Glutamatergic neuron (in vitro differentiated cells): ENCODE measurements around the gene ATAT1. TPM values are rescaled to one million over a fixed set of nuclear protein-coding genes. Genes with fewer than 3 reads are reported as not detected.

ENCODE experiments used
- DNase-seq: peaks from one replicate; pipeline ENCODE4 v3.0.0; 2022
- H3K27ac Mint-ChIP-seq: one replicate; pipeline ENCODE4 v1.8.0; 2020; ENCODE audit warnings: mild to moderate bottlenecking, mixed read lengths, inconsistent platforms; ENCODE audit not compliant: unreplicated experiment
- H3K27me3 Mint-ChIP-seq: one replicate; pipeline ENCODE4 v1.8.0; 2020; ENCODE audit warnings: mild to moderate bottlenecking, moderate library complexity, mixed read lengths, inconsistent platforms; ENCODE audit not compliant: unreplicated experiment
- H3K36me3 Mint-ChIP-seq: one replicate; pipeline ENCODE4 v1.8.0; 2020; ENCODE audit warnings: mild to moderate bottlenecking, mixed read lengths, inconsistent platforms; ENCODE audit not compliant: unreplicated experiment
- H3K4me1 Mint-ChIP-seq: one replicate; pipeline ENCODE4 v1.8.0; 2020; ENCODE audit warnings: mild to moderate bottlenecking, low read depth, mixed read lengths, inconsistent platforms; ENCODE audit not compliant: unreplicated experiment
- H3K4me3 Mint-ChIP-seq: one replicate; pipeline ENCODE4 v1.8.0; 2020; ENCODE audit warnings: mild to moderate bottlenecking, mixed read lengths, inconsistent platforms; ENCODE audit not compliant: unreplicated experiment
- H3K9me3 Mint-ChIP-seq: one replicate; pipeline ENCODE4 v1.8.0; 2020; ENCODE audit warnings: mild to moderate bottlenecking, moderate library complexity, mixed read lengths, inconsistent platforms; ENCODE audit not compliant: unreplicated experiment
- CTCF ChIP-seq: fragments of 200-600 bp; sonication (generic); IDR thresholded peaks from one replicate; pipeline ENCODE4 v1.5.0; 2021; ENCODE audit not compliant: partially characterized antibody, unreplicated experiment
- long read RNA-seq: library from polyadenylated mRNA; unstranded; transcript quantifications from one replicate; pipeline ENCODE4 v2.0.0, GENCODE V29; 2020; ENCODE audit not compliant: unreplicated experiment
- total RNA-seq: library from RNA; stranded (reverse); fragmentation: NEBNext Ultra II Directional; extraction: Animal tissue kit (Norgen Biotek cat#: 25700); gene quantifications from one replicate; pipeline ENCODE4 v1.2.1, GENCODE V29; 2021; ENCODE audit not compliant: unreplicated experiment

The ATAT1 gene
- 131 TPM for total RNA-seq
- long read RNA-seq, transcript ATAT1-206 (13 exons, 1,476 nt): minor isoform, 8 of 103 reads
- long read RNA-seq, transcript ATAT1-202 (10 exons, 2,061 nt): minor isoform, 30 of 103 reads
- long read RNA-seq, transcript ATAT1-203 (11 exons, 2,119 nt): major isoform, 45 of 103 reads
- long read RNA-seq, partial matches to known transcripts: 3 of 103 reads
- long read RNA-seq, other reads (novel, unspliced or antisense): 14 of 103 reads

DNA sequence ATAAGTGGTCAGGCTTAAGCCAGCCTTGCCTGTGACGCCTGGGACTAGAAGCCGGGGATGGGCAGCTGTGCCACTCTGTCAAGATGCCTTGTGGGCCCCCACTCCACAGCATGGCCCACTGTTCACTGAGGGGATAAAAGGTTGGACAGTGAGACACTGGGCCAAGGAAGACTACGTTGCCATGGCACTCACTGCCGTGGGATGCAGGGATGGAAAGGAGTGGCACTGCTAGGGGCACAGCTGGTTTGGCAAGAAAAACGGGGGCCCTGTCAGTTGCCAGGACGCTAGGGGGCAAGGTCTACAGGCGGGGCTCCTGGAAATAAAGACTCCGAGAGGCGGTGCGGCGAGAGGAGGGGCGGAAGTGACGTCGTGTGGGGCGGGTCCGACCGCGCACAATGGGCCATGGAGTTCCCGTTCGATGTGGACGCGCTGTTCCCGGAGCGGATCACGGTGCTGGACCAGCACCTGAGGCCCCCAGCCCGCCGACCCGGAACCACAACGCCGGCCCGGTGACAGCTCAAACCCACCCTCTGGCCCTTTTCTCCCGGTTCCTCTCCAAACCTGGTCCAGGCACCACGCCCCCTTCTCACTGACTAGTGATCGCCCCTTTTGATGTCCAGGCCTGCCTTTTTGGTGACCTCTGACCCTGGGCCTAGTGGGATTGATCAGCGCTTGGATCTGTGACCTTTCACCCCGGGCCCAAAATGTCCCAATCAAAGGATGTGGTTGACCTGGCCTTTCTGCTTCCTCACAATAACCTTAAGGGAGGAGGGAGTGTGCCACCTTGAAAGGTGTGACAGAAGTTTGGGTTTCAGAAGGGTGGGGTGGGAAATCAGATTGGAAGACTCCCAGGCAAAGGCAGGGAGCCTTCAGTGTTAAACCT is at the start of gene ATAT1:
Gene ATAT1, plus strand, starts transcription at position 391 of the 883 bp plus-strand sequence.
- peak within 1 kb of the TSS; percentile 98 for H3K27ac Mint-ChIP-seq
- H3K4me3 Mint-ChIP-seq: peak within 1 kb of the TSS; percentile 86
- H3K4me1 Mint-ChIP-seq: peaks cover 19% of the 10 kb centered on the region
- H3K27me3 Mint-ChIP-seq: peaks cover 8% of the 10 kb centered on the region
- H3K9me3 Mint-ChIP-seq: peaks cover 11% of the 10 kb centered on the region
- DNase-seq: peak; percentile 90
- TF ChIP-seq CTCF: no peak
- H3K36me3 Mint-ChIP-seq: peaks cover 7% of the 10 kb centered on the region

DNA sequence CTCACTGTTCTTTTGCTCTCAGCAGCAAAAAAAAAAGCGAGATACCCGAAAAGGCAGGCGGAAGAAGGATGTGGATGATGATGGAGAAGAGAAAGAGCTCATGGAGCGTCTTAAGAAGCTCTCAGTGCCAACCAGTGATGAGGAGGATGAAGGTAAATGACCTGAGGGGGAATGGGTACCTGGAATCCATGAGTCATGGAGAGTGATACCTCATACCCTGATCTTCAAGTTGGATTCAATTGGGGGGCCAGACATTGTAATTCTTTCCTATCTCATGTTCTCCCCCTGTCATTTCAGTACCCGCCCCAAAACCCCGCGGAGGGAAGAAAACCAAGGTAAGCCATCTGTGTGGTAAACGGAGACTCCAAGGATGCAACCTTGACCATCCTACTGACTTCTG is 48.6 kb upstream of the ATAT1 start:
- no peak for DNase-seq
- TF ChIP-seq CTCF: no peak
- no peak overlapping the region for H3K27ac Mint-ChIP-seq
- H3K4me3 Mint-ChIP-seq: no peak overlapping the region
- peaks cover 2% of the 10 kb centered on the region for H3K9me3 Mint-ChIP-seq
- peaks cover 7% of the 10 kb centered on the region for H3K4me1 Mint-ChIP-seq
- peaks cover 2% of the 10 kb centered on the region for H3K27me3 Mint-ChIP-seq
- H3K36me3 Mint-ChIP-seq: peaks cover 4% of the 10 kb centered on the region

- Mint-ChIP-seq H3K27me3 (peaks cover 4% of the 10 kb centered on the region), H3K4me3 (no peak overlapping the region), H3K9me3 (peaks cover 3% of the 10 kb centered on the region), H3K4me1 (peaks cover 11% of the 10 kb centered on the region), H3K27ac (no peak overlapping the region), H3K36me3 (peaks cover 4% of the 10 kb centered on the region)
- DNase-seq: no peak
- TF ChIP-seq CTCF: no peak
Observed at GRCh38 chr6:30583921-30584320, 42.8 kb upstream of the ATAT1 start.

- peaks cover 11% of the 10 kb centered on the region for H3K4me1 Mint-ChIP-seq
- TF ChIP-seq CTCF: no peak
- no peaks in the 10 kb centered on the region for H3K36me3 Mint-ChIP-seq
- peaks cover 1% of the 10 kb centered on the region for H3K9me3 Mint-ChIP-seq
- no peak for DNase-seq
- peaks cover 2% of the 10 kb centered on the region for H3K27me3 Mint-ChIP-seq
- no peak overlapping the region for H3K27ac Mint-ChIP-seq
- H3K4me3 Mint-ChIP-seq: no peak overlapping the region
Observed at GRCh38 chr6:30589754-30590358, 36.8 kb upstream of the ATAT1 start.
